ENCODE results near the gene MITF. TPM values are rescaled to one million over a fixed set of nuclear protein-coding genes. Genes with fewer than 3 reads are reported as not detected.

MITF gene
- total RNA-seq, 1 experiment from 2014 or later, result 3.3 TPM

DNA sequence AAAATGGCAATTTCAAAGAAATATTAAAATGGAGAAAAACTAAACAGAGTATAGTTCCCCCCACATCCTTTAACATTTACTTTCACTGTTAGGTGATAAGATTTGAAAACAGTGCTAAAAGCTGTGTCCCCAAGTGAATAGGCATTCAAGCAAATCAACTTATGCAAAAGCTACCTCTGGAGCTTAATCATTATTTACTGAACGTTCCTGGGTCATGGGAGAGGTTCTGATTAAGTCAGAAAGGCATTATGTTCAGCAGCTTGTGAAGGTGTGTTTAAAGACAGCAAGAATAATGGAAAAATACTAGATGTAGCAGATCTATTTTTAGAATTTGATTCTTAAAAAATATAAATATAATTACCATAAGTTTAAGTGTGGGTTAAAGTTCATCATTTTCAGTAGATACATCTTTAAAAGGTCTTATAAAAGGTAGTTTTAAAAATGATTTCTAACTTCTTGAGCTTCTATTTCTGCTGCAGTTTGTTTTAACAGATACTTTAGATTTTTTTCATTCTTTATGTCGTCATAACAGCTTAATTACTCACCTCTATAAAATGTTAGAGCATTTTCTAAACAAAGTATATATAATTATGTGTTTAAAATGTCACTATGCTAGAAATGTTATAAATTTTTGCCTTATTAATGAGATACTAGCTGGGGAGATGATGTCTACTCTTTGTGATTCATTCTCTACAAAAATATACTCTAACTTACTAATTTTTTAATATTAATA, 127.9 kb downstream of the MITF start:
- peak; percentile 33 for DNase-seq (ENCODE audit: extremely low read depth, low read depth)

DNA sequence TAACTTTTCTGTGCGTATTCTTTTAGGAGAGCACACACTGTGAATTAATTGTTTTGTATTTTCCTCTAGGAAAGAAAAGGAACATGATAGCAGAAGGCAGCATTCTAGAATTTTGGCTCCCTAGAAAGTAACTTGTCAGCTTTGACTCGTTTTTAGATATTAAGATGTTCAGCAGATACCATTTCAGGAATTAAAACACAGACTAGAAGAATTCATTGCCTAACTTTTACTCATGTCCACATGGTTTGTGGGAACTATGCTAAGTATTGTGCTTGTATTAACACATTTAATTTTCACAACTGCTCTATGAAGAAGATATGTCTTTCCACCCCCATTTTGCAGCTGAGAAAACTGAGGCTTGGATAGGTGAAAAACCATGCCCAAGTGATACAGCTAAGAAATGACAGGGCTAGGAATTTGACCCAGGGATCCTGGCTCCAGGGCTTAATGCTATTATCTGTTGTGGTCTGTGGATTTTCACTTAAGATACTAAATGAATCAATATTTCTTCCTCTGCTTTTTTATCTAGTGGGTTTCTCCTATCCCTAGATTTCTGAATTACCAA, 128.8 kb downstream of the MITF start:
- DNase-seq (ENCODE audit: extremely low read depth, low read depth), result no peak

DNA sequence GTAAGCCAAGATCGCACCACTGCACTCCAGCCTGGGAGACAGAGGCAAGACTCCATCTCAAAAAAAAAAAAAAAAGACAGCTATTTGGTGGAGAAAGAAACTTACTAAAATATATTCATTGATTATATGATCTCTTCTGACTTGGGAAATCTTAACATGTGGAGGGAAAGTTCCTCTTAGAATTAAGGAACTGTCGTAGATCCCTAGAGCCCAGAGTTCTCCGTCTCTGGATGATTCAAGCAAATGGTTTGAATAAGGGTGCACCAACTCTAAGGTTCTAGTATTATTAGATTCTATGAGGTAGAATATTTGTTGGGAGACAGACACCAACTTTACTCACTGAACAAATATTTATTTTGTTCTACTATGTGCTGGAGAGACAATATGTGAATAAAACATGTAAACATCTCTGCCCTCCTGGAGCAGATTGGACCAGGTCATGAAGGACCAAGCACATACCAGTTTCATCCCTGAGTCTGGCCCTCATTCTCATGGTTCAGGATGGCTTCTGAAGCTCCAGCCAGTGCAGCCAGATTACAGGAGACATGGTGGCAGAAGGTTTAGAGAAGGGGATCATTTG, 129.7 kb downstream of the MITF start:
- DNase-seq (ENCODE audit: extremely low read depth, low read depth), result no peak

DNA sequence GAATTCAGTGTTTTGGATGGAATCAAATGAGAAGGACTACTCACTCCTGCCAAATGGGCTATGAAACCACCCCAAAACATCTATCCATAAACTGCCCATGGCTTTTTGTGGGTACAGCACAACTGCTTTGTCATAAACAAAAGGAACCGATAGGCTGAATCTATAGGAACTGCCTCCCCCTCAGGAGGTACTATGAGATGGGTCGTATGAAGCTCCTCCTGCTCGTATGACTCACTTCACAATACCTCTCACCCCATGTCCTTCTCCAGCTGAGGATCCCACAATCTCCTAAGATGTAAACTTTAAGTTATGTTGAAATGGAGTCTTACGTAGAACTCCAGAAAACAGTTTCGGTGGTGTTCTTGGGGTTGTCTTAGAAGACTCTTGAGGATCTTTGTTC, 130.4 kb downstream of the MITF start:
- DNase-seq (ENCODE audit: extremely low read depth, low read depth), result no peak

DNA sequence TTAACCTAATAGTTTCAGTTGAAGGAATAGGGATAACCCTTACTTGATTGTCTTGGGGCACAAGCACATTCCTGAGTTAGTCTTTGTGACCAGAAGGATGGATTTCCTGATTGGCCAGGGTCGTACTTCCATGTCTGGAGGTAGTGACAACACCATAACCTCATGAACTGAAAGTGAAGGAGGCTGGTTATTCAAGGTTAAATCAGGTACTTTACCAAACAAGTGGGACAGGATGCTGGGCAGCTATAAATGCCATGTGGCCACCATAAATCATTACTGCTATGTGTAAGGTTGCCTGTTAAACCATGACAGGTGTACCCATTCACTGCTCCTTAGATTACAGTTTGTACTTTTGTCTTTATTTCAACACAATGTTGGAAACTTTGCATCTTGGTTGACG, 132.0 kb downstream of the MITF start:
- DNase-seq (ENCODE audit: extremely low read depth, low read depth), result no peak

DNA sequence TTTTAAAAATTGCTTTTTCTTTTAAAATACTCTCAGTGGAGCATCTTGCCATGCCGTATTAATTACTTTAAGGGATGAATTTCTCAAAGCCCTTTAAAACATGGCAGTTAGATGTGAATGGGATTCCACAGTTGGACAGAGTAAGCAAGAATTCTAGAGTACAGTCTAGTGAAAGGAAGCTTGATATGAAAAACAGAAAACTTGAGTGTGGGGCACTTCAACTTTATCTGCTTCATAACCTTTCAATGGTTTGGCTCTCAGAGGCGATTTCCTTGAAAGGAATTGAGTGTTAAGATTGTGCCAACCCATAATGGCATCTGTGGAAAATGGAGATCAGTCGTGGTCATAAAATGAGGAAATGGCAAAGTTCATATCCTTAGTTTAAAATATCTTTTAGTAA, 132.6 kb downstream of the MITF start:
- no peak for DNase-seq (ENCODE audit: extremely low read depth, low read depth)

DNA sequence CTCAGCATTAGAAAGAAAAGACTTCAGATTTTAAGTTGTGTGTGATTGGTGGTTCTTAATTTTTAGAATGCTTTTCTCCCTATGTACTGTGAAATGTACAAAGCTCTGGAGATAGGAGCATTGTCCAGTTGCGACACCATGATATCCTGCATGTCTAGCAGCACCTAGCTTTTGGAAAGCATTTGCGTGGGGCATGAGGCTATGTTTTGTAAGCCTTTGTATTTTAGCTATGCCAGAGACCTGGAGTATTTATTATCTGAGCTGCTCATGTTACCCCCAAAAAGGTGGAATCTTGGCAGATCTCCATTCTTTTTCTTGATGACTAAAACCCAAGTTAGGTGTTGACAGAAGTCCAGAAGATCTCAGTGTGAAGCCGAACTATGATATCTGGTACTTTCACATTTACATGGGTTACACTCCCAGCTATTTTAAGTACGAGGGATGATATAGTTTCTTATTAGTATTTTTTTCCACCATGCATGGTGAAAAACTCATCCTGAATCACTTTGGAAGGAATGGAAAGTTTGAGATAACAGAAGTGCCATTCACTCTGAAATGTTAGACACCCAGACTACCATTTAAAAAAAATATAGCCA, 133.6 kb downstream of the MITF start:
- no peak for DNase-seq (ENCODE audit: extremely low read depth, low read depth)

DNA sequence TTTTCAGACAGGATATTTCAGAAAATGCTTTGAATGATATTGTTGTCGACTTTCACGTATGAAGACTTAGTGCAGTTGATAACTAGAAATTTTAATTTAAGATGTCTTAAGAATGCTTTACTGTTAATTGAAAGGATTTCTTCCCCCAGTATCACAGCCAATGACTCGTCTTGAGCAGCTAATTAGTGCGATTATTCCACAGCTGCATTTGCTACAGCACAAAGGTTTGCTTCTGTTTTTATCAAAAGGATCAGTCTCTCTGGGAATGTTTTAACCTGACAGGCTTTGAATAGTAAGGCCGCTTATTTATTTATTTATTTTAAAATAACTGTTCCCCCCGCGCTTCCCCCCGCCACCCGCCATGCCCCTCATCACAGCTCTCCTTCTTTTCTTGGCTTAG, 136.8 kb downstream of the MITF start:
- no peak for DNase-seq (ENCODE audit: extremely low read depth, low read depth)

DNA sequence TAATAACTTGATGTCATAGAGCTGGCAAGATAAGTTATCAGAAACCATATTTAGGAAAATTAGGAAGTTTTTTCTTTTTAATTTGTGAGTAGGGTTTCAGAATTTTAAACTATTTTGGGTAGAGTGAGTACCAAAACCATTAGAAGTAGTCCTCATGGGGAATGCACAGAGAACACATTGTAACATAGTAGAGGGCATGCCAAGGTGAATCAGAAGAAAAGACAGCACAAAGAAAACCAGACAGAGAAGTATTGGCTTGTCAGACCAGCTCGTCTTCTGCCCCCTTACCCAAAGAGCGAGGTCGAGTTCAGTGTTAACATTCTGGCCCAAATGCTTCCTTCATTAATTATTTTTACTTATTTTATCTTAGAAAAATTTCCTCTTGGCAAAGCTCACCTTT, 139.0 kb downstream of the MITF start:
- no peak for DNase-seq (ENCODE audit: extremely low read depth, low read depth)

DNA sequence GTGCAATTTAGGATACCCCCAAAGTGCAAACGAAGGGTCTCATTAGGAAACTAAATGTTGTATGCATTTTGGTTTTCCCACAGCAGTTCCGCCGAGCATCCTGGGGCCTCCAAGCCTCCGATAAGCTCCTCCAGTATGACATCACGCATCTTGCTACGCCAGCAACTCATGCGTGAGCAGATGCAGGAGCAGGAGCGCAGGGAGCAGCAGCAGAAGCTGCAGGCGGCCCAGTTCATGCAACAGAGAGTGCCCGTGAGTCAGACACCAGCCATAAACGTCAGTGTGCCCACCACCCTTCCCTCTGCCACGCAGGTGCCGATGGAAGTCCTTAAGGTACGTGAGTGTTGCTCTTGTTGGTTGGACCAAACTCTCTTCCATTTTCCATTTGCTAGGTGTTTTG, 139.8 kb downstream of the MITF start:
- no peak for DNase-seq (ENCODE audit: extremely low read depth, low read depth)

DNA sequence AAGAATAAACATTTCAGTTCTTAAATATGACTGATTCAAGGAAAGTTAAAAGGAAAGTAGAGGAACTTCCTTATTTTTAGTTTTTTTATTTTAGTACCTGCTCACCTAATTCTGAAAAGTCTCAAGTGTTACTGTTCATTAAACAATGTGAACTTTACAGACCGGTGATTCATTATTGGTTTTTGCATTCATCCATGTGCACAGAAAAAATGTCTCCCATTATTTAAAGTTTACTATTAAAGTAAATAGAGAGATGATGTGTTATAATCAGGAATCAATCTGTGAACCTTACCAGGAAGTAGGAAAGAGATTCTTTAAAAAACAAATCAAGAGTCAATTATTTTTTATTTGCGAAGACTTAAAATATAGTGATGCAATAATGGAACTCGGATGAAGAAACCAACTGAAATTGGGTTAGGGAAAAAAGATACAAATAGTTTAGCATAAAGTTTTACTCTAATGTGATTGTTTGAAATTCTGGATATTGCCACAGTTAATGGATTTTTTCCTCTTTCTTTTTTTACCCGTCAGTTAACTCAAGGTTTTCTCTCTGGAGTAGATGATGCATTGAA, 140.9 kb downstream of the MITF start:
- DNase-seq (ENCODE audit: extremely low read depth, low read depth), result no peak

DNA sequence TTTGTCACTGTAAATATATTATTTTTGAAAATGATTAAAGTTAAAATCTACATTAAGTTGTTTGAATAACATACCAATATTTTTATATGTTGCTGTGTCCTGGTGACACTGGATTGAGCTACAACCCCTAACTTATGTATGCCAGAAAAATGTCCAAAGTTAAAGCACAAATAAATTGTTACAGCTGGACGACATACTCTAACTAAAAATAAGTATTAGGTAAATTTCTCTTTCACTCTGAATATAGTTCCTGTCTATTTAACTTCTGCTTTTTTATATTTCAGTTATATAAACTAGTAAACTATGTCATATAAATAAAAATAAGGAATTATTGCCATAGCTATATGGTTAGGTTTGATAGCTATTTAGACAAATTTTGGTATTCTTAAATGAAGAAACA, 141.8 kb downstream of the MITF start:
- no peak for DNase-seq (ENCODE audit: extremely low read depth, low read depth)

DNA sequence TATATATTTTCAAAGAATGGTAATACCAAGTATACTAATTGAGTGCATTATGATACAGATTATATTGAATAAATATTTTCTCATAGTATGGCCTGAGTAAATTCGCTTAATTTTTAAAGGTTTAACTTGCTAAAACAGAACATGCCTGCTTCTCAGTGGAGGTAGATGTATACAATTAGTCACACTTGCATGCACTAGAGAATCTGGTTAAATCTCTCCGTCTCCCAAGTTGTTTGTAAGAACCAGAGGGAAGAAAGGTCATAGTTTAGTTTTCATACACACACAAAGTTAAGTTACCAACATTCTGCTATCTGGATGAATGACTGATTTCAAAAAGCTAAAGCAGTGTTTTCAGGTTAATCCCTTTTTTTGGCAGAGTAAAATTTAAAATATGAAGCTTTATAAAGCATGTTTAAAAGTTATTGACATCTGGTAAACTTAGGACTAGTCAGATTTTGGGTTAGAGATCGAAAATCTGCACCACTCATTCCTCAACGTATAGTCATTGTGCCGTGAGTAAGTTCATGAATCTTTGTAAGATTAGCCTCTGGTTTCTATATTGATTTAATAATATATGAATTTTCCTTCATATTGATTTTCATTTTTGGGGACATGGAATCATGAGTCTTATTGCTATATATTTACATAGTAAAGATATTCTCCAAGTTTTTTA, 142.6 kb downstream of the MITF start:
- DNase-seq (ENCODE audit: extremely low read depth, low read depth), result no peak

DNA sequence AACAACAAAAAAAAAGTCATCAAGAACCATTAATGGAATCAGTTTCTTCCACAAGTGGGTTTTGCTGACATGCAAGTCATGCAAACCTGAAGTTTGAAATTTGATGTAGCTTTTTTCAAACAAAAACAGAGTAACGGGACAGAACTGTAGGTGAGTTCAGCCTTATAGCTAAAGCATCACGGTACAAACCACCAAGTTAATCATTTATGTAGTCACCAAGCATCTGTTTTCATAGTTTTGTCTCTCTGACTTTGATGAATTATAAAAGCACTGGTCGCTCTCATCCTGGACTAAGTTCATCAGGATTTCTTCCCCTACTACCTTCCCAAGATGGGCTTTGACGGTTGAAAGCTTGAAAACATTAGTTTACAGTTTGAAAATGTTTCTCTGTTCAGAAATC, 143.3 kb downstream of the MITF start:
- no peak for DNase-seq (ENCODE audit: extremely low read depth, low read depth)

DNA sequence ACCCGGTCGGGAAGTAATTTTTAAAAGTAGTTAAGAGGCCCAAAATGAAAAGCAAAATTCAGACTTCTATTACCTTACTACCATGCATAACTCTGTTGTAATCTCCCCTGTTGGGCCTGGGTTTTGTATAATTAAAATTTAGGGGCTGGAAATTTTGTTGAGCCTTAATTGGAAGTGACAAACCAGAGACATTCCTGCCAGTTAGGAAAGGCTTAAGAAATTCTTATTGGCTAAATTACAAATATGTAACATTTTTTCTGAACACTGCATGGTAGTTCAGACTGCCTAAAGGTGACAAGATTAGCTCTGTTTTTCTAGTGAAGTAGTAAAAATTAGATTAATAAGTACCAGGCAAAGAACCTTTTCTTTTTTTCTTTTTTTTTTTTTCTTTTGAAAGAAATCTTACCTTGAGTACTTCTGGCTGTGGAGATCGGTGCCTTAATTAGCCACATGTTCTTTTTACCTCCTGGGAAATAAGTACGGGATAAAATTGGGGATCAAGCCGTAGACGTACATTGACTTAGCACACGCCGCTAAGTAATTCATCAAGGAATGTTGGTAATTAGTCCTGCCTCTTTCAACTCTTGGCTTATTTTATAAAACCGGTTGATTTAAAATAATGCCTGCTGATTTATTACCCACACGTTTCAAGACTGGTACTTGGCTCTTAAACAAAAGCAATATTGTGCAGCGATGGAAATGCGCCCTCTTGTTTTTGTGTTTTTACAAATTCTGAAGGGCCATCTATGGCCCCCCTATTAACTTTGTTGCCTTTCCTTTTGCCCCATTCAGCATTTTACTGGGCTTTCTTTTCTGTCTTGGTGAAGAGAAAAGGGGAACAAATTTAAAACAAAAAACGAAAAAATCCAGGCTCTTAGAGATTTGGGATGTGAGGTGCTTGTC, 149.0 kb downstream of the MITF start:
- no peak for DNase-seq (ENCODE audit: extremely low read depth, low read depth)

DNA sequence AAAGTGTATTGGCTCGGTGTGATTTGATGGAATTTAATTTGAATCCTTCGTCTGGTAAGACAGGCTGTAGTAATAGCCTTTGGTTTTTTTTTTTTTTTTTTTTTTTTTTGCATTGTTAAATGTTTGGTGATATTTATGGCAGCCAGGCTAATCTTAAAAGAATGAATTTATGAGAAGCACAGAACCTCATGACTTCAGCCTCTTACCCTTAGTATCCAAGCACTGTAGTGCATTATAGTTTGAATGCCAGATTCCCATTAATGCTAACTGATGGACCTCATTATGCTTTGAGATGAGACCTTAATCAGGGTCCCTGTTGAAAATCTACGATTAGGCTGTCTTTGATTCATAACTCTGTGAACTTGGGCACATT, 149.7 kb downstream of the MITF start:
- no peak for DNase-seq (ENCODE audit: extremely low read depth, low read depth)

DNA sequence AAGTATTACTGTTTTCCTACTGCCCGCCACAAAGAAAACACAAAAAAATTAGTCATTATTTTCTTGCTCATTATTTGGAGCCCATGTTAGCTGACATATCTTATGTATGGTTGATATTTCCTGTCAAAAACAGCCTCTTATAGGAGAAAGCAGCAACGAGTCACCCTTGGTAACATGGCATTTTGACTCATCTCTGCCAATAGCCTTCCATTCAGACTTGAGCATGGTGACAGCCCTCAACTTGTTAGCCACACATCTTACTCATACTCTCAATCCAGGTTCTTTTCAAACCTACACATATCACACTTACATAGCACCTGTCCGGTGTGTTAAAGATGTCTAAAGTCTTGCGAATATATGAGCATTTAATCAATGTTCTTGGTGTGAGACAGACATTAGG, 150.8 kb downstream of the MITF start:
- no peak for DNase-seq (ENCODE audit: extremely low read depth, low read depth)

DNA sequence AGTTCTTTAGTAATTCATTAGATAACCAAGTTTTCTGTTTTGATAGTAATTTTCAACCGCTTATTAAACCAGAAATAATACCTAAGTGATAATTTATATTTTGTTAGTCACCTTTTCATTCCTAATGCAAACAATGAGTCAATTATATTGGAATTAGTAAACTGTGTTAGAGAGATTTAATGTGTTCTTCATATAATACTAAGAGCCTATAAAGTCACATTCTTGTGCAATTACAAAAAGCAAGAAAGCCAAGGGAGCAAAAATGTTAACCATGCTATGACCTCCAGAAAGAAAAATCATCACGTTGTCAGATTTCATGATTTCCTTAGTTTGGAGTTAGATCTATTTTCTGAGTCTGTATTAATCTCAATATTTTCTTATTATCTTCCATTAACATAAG, 151.4 kb downstream of the MITF start:
- DNase-seq (ENCODE audit: extremely low read depth, low read depth), result no peak

DNA sequence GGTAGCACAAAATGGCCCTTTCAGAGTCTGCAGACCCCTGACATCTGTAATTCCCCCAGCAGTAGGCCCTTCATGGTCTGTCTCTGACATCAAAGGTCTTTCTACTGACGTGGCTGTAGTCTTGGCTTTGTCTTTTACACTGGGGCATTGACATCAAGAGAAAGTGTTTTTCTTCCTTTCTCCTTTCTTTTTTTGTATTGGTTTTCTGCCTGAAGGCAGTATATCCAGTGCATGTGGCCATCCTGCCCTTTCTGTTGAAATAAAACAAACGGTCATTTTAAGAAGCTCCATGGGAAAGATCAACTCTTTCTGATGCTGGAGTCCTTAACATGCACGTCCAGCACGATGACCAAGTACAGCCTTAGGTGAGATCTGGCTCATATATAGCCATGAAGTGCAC, 153.4 kb downstream of the MITF start:
- no peak for DNase-seq (ENCODE audit: extremely low read depth, low read depth)

DNA sequence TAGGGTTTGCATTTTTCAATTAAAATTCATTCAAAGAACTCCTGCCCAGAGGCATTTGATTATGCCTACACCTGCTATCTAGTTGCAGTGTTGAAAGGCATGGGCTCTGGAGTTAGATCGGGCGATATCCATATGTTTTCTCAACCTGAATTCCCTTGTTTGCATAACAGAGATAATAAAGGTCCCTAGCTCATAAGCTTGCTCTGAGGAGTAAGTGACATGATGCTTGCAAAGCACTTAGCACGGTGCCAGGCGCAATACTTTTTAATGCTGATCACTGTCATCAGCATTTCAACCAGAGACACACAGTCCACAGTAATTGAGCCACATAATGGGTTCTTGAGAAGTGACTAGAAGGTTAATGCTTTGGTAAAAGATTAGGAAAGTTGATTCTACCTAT, 154.0 kb downstream of the MITF start:
- no peak for DNase-seq (ENCODE audit: extremely low read depth, low read depth)
